HEK293 (cell line): ENCODE measurements around the gene ZNF334.

Source experiments
- KLF10 ChIP-seq: fragments of 450-650 bp; IDR thresholded peaks from 2 replicates; pipeline ENCODE4 v1.5.1; 2018; ENCODE audit warnings: missing biosample characterization, mild to moderate bottlenecking, missing genetic modification characterization
- ZNF391 ChIP-seq: fragments of 450-650 bp; formaldehyde crosslinking; IDR thresholded peaks from 2 replicates; pipeline ENCODE4 v1.5.1; 2016; ENCODE audit warnings: low read depth, missing biosample characterization, missing genetic modification characterization, borderline replicate concordance
- ZNF423 ChIP-seq: fragments of 450-650 bp; formaldehyde crosslinking; IDR thresholded peaks from 2 replicates; pipeline ENCODE4 v1.5.1; 2016; ENCODE audit warnings: missing biosample characterization, missing genetic modification characterization
- ZNF561 ChIP-seq: fragments of 450-650 bp; IDR thresholded peaks from 2 replicates; pipeline ENCODE4 v1.5.1; 2018; ENCODE audit warnings: missing biosample characterization, missing genetic modification characterization, borderline replicate concordance
- TF ChIP-seq, protein P1 (sequence below): fragments of 450-650 bp; formaldehyde crosslinking; IDR thresholded peaks from 2 replicates; pipeline ENCODE4 v1.5.1; 2016; ENCODE audit warnings: missing biosample characterization, missing genetic modification characterization, low read depth
- TF ChIP-seq, protein P2 (sequence below): fragments of 450-650 bp; formaldehyde crosslinking; IDR thresholded peaks from 2 replicates; pipeline ENCODE4 v1.5.1; 2016; ENCODE audit warnings: missing biosample characterization, missing genetic modification characterization

DNA sequence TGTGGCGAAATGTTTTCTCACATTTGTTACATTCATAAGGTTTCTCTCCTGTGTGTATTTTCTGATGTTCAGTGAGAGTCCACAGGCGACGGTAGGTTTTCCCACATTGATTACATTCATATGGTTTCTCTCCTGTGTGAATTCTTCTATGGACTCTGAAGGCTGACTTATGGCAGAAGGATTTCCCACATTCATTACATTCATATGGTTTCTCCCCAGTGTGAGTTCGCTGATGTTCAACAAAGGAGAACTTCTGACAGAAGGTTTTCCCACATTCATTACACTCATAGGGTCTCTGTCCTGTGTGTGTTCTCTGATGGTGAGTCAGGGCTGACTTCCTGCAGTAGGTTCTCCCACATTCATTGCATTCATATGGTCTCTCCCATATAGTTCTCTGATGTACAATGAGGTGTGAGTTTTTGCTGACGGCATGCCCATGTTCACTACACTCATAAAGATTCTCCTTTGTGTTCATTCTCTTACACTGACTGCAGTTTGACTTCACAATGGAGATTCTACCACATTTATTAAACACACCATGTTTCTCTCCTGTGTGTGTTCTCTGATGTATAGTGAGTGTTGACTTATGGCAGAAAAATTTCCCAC, 11.9 kb downstream of the ZNF334 start:
- TF ChIP-seq, protein P1, sequence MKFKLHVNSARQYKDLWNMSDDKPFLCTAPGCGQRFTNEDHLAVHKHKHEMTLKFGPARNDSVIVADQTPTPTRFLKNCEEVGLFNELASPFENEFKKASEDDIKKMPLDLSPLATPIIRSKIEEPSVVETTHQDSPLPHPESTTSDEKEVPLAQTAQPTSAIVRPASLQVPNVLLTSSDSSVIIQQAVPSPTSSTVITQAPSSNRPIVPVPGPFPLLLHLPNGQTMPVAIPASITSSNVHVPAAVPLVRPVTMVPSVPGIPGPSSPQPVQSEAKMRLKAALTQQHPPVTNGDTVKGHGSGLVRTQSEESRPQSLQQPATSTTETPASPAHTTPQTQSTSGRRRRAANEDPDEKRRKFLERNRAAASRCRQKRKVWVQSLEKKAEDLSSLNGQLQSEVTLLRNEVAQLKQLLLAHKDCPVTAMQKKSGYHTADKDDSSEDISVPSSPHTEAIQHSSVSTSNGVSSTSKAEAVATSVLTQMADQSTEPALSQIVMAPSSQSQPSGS (tag by site-specific recombination), result no peak
- no peak for TF ChIP-seq KLF10 (tag by site-specific recombination)
- TF ChIP-seq ZNF423 (tag by site-specific recombination), result no peak
- TF ChIP-seq ZNF391, result no peak
- TF ChIP-seq, protein P2, sequence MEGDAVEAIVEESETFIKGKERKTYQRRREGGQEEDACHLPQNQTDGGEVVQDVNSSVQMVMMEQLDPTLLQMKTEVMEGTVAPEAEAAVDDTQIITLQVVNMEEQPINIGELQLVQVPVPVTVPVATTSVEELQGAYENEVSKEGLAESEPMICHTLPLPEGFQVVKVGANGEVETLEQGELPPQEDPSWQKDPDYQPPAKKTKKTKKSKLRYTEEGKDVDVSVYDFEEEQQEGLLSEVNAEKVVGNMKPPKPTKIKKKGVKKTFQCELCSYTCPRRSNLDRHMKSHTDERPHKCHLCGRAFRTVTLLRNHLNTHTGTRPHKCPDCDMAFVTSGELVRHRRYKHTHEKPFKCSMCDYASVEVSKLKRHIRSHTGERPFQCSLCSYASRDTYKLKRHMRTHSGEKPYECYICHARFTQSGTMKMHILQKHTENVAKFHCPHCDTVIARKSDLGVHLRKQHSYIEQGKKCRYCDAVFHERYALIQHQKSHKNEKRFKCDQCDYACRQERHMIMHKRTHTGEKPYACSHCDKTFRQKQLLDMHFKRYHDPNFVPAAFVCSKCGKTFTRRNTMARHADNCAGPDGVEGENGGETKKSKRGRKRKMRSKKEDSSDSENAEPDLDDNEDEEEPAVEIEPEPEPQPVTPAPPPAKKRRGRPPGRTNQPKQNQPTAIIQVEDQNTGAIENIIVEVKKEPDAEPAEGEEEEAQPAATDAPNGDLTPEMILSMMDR (tag by site-specific recombination), result no peak
- TF ChIP-seq ZNF561, result no peak
